HG02943 (cell line): Measurements from ENCODE around the gene CAP1.

ENCODE experiments used
- ATAC-seq: cut with Tn5 transposase; IDR thresholded peaks from one replicate; pipeline ENCODE4 v1.9.1; 2021; ENCODE audit warnings: mild to moderate bottlenecking, low read depth, moderate library complexity; ENCODE audit not compliant: unreplicated experiment

CAP1 gene

GRCh38 chr1:40094466-40095110 lies 54.1 kb downstream of the CAP1 start:
- ATAC-seq: no peak

- ATAC-seq: no peak
Observed at GRCh38 chr1:40095806-40096205, 55.3 kb downstream of the CAP1 start.

- ATAC-seq: no peak
Observed at GRCh38 chr1:40096646-40096976, 56.1 kb downstream of the CAP1 start.

- ATAC-seq: no peak
Observed at GRCh38 chr1:40096977-40097782, 56.7 kb downstream of the CAP1 start, which contains the start of gene PPT1. TSS of gene PPT1 (minus strand) at chr1:40097252. CDS start at chr1:40097238, 14 bp downstream.

- no peak for ATAC-seq
Observed at GRCh38 chr1:40102038-40102437, 61.5 kb downstream of the CAP1 start.

- no peak for ATAC-seq
Observed at GRCh38 chr1:40102896-40103295, 62.4 kb downstream of the CAP1 start.

GRCh38 chr1:40105028-40105427 lies 64.5 kb downstream of the CAP1 start:
- ATAC-seq: no peak

GRCh38 chr1:40107290-40107959 lies 66.9 kb downstream of the CAP1 start:
- ATAC-seq: no peak

- no peak for ATAC-seq
Observed at GRCh38 chr1:40110389-40110788, 69.9 kb downstream of the CAP1 start.

GRCh38 chr1:40114400-40114799 lies 73.9 kb downstream of the CAP1 start:
- ATAC-seq: no peak

GRCh38 chr1:40120128-40120527 lies 79.6 kb downstream of the CAP1 start:
- ATAC-seq: no peak
